ENCODE measurements around the gene PDPK1.

DNA sequence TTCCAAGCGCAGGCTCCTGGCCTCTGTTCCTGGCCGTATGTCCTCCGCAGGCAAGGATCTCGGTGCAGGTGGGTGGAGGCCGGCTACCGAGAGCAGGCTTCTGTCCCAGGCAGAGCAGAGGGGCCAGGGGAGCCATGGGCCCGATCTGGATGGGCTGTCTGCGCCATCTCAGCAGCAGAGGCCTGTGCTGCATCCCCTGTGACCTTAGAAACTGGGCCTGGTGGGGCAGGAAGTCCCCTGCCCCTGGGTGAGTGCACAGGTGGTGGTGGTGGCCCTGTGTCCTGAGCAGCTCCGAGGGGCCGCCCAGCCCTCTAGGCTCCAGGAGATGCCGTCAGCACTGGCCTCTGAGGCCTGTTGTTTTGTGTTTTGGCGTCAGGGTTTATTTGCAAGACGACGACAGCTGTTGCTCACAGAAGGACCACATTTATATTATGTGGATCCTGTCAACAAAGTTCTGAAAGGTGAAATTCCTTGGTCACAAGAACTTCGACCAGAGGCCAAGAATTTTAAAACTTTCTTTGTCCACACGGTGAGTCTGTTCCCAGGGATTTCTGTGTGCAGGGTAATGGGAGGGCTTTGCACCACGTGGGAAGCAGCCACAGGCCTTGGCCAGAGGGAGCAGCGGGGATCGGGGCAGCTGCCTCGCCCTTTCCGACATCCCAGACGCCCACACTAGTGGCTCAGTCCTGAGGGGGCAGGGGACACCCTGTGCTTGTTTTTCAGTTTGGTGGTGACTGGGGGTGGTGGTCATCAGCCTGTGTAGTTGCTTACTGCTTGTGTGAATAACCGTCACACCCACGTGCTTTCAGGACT is 59.1 kb downstream of the PDPK1 start:
- TF ChIP-seq CTCF (IDR thresholded peaks at IDR 0.05), result no peak
- no peak for TF ChIP-seq POLR2A (IDR thresholded peaks at IDR 0.05)
- no peak for TF ChIP-seq EP300 (IDR thresholded peaks at IDR 0.05)
- no peak for TF ChIP-seq POLR2AphosphoS5 (IDR thresholded peaks at IDR 0.05)

Measured in gastroesophageal sphincter (tissue), 3 donors.